Gastroesophageal sphincter (tissue), 3 donors: ENCODE results near the gene OLFM4.

Experiments
- CTCF ChIP-seq, 4 experiments: fragments of 200-600 bp in 2 of 4; fragments of 450-650 bp in 2 of 4; sonication (generic) in 1 of 4; IDR thresholded peaks; one replicate each; pipeline ENCODE4 v1.5.1; 2017 to 2019; ENCODE audit warnings: antibody characterized with exemption in 4 of 4, mild to moderate bottlenecking in 2 of 4, moderate library complexity in 2 of 4
- POLR2A ChIP-seq, 2 donors: fragments of 450-650 bp; IDR thresholded peaks; one replicate each; pipeline ENCODE4 v1.6.1; 2017; ENCODE audit warnings: antibody characterized with exemption in 2 of 2, mild to moderate bottlenecking in 2 of 2, moderate library complexity in 1 of 2
- POLR2AphosphoS5 ChIP-seq: sonication (generic); formaldehyde crosslinking; IDR thresholded peaks from one replicate; pipeline ENCODE4 v1.6.1; 2017; ENCODE audit warnings: antibody characterized with exemption

- TF ChIP-seq CTCF (IDR thresholded peaks at IDR 0.05) (no peak), POLR2A (IDR thresholded peaks at IDR 0.05) (no peak), POLR2AphosphoS5 (no peak)
These were observed 20.3 kb downstream of the OLFM4 start for GRCh38 chr13:53048880-53049279.
